ENCODE measurements around the gene TCP10L.

- no peak for TF ChIP-seq CTCF (IDR thresholded peaks at IDR 0.05)
- TF ChIP-seq POLR2A (IDR thresholded peaks at IDR 0.05): no peak
- TF ChIP-seq POLR2AphosphoS5 (IDR thresholded peaks at IDR 0.05): no peak
- no peak for TF ChIP-seq EP300 (IDR thresholded peaks at IDR 0.05)
These were observed 1.8 kb upstream of the TCP10L start for GRCh38 chr21:32587120-32587519.
